Occipital lobe (tissue), 2 donors: ENCODE data around the gene NOC2L. TPM values are rescaled to one million over a fixed set of nuclear protein-coding genes. Genes with fewer than 3 reads are reported as not detected.
"Not testable (repeated sequence)": the region's sequence is repeated elsewhere in the genome, so short reads cannot be mapped to it uniquely, and the experiment has no call there.

Experiments
- DNase-seq: peaks from one replicate; lab custom pipeline; 2025; lab: John Stamatoyannopoulos, UW
- total RNA-seq: library from RNA; depleted of rRNA; stranded (reverse); fragments of >200 nt; gene quantifications from one replicate; pipeline ENCODE4 v1.2.3, GENCODE V29; 2014

NOC2L gene
- total RNA-seq, 1 donor from 2014 or later = 52.7 TPM

GRCh38 chr1:994546-994945, 35.5 kb upstream of the NOC2L start:
- DNase-seq = not testable (repeated sequence)

- DNase-seq = no peak
Measured at GRCh38 chr1:993379-993995, 34.4 kb upstream of the NOC2L start.

GRCh38 chr1:992362-992761, 33.3 kb upstream of the NOC2L start:
- no peak for DNase-seq

GRCh38 chr1:991895-992294, 32.8 kb upstream of the NOC2L start:
- DNase-seq = no peak

GRCh38 chr1:991275-991674, 32.2 kb upstream of the NOC2L start:
- not testable (repeated sequence) for DNase-seq

- DNase-seq = not testable (repeated sequence)
Measured at GRCh38 chr1:988061-988460, 29.0 kb upstream of the NOC2L start.

- DNase-seq = no peak
Measured at GRCh38 chr1:985126-985525, 26.1 kb upstream of the NOC2L start.

GRCh38 chr1:984476-984814, 25.4 kb upstream of the NOC2L start:
- DNase-seq = no peak

- no peak for DNase-seq
Measured at GRCh38 chr1:983798-984475, 24.9 kb upstream of the NOC2L start.

- no peak for DNase-seq
Measured at GRCh38 chr1:982765-983436, 23.8 kb upstream of the NOC2L start.

GRCh38 chr1:981955-982558, 23.0 kb upstream of the NOC2L start, which contains the start of gene PERM1:
TSS of gene PERM1 (minus strand) at chr1:982093. CDS start at chr1:981029, 1,064 bp downstream.
- no peak for DNase-seq

- no peak for DNase-seq
Measured at GRCh38 chr1:981491-981954, 22.5 kb upstream of the NOC2L start.

- DNase-seq = no peak
Measured at GRCh38 chr1:980602-981395, 21.7 kb upstream of the NOC2L start.

GRCh38 chr1:980137-980571, 21.1 kb upstream of the NOC2L start:
- no peak for DNase-seq

GRCh38 chr1:979744-980072, 20.7 kb upstream of the NOC2L start:
- no peak for DNase-seq

- no peak for DNase-seq
Measured at GRCh38 chr1:978835-979743, 20.0 kb upstream of the NOC2L start.

- no peak for DNase-seq
Measured at GRCh38 chr1:978069-978834, 19.2 kb upstream of the NOC2L start.

- not testable (repeated sequence) for DNase-seq
Measured at GRCh38 chr1:976791-977190, 17.7 kb upstream of the NOC2L start.

GRCh38 chr1:975896-976683, 17.0 kb upstream of the NOC2L start:
- DNase-seq = no peak
